NK-92 treated with Interleukin-12 subunit alpha and Interleukin-12 subunit beta, amount 100 ng/mL, for 24 hours (cell line): ENCODE results near the gene SDC4.

Experiments
- DNase-seq: peaks from one replicate; lab custom pipeline; 2025; lab: John Stamatoyannopoulos, UW

Gene SDC4

GRCh38 chr20:45343532-45344167 lies 4.6 kb downstream of the SDC4 start:
- no peak for DNase-seq

- no peak for DNase-seq
Measured at GRCh38 chr20:45342855-45343531, 5.2 kb downstream of the SDC4 start.

- no peak for DNase-seq
Measured at GRCh38 chr20:45341939-45342854, 6.0 kb downstream of the SDC4 start.

DNA sequence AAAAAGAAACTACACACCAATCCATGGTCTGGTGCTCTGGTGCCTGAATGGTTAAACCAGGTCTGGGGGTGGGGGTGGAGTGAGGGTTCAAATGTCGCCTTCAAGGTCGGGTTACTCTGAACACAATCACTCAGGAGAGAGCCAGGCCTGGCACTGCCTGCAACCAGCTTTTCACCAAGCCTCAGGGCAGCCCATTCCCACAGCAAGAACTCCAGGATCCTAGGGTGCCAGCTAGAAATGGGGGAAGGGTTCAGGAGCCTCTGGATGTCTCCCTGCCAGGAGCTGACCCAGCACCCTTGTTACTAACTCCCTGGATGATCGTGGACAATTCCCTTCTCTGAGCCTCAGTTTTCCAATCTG lies 6.7 kb downstream of the SDC4 start:
- DNase-seq, result no peak

DNA sequence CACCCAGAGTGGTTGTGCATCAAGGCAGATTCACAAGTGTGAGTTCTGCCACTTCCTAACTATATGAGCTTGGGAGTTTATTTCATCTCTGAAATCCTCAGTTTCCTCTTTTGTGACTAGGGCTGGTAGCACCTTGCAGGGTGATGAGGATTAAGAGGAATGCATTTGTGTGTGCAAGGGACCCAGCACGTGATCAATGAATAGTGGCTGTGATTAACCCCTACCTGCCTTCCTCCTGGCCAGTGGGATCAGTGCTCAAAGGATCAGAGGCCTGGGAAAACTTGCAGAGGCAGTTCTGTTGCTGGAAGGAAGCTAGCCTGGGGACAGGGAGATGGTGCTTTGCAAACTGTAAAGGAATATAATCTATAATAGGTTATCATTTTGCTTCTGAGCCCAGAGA lies 7.3 kb downstream of the SDC4 start:
- no peak for DNase-seq

DNA sequence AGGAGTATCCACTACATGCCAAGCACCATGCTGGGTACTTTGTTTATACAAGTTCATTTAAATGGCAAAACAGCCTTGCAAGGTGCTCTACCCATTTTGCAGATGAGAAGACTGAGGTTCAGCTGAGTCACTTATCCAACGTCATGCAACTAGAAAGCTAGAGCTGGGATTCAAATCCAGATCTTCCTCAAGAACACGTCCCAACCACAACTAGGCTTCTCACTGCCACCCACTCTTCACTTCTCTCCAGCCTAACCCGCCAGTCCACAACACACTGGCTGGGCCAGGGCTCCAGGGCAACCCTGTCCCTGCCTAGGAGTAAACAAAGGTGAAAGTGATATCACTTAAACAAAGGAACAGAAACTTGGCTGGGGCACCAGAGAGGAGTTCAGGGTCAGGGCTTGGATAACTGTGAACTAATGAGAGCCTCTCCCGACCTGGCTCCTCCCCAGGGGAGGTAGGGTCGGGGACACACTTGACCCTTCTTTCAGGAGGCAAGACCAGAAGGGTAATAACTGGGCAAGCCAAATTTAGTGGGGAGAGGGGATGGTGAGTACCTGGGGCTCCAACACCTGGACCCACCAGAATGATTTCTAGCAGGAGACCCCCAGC lies 7.9 kb downstream of the SDC4 start:
- no peak for DNase-seq

- no peak for DNase-seq
Measured at GRCh38 chr20:45339799-45340198, 8.4 kb downstream of the SDC4 start.

GRCh38 chr20:45339084-45339483 lies 9.1 kb downstream of the SDC4 start:
- DNase-seq, result no peak

- DNase-seq, result no peak
Measured at GRCh38 chr20:45338121-45339030, 9.8 kb downstream of the SDC4 start.

- no peak for DNase-seq
Measured at GRCh38 chr20:45337367-45338120, 10.7 kb downstream of the SDC4 start.

- no peak for DNase-seq
Measured at GRCh38 chr20:45336530-45337366, 11.5 kb downstream of the SDC4 start.

DNA sequence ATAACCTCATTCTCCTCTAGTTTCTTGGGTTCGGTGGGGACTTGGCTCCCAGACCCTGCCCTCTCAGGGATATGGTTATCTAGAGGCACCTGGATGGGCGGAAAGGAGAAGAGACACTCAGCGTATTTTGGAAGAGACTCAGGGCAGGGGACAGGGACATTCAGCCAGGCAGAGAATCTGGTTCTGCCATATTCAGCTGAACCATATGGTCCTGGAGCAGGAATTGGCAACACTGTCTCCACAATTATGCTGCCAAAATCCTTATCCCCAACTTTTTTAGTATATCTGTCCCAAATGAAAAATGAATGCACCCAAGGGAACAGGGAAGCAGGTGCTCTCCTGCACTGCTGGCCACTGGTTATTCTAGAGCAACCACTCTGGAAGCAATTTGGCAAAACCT lies 17.7 kb downstream of the SDC4 start:
- no peak for DNase-seq

DNA sequence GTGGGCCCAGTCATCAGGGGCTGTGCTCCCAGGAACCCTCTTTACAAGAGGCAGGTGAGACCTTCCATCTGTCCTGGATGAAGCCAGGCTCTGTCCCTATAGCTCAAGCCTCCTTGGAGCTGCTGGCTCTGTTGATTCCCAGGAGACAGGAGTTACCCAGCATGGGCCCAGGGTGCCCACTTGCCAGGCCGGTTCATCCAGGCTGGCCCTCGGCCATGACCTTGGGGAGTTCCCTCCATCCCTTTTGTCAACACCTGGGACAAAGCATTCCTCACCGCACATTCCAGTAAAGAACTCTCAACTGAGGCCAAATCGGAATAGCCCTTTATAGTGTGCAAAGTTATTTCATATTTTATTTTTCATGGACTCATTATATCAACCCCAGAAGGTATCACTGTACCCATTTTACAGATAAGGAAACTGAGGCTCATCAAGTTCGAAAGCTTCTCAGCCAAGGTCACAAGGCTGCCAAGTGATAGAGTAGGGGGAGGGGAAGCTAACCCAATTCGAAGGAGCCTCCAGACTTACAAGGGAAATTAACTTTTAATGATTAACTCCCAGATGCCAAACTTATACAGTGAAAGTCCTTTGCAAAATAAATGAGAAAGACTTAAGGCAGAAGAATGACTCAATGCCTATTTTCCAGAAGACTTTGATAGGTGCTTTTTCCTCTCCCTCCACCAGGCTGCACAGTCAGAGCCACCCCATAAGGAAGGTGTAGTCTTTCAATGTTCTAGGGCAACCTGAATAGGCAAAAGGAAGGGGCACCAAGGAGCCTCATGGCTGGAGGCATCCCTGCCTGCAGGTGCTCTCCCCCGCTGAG lies 18.5 kb downstream of the SDC4 start:
- no peak for DNase-seq

DNA sequence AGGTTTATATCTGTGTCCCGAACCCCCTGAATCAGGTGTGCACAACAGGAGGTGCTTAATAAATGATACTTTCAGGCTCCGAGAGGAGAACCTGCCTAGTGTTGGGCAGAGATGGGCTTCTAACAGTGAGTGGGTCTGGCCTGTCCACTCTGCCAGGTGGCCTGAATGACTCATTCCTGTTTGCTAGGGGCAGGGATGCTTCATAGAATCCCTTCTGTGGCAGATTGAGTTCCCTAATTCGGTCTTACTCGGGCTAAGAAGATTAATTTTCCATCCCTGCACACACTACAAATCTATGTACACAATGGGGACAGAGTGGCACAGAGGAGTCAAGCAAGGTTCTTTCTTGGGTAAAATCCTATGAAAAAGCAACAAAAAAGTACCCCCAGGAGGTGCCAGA lies 19.8 kb downstream of the SDC4 start:
- no peak for DNase-seq

- no peak for DNase-seq
Measured at GRCh38 chr20:45325371-45325770, 22.9 kb downstream of the SDC4 start.

- no peak for DNase-seq
Measured at GRCh38 chr20:45323731-45324130, 24.5 kb downstream of the SDC4 start.

DNA sequence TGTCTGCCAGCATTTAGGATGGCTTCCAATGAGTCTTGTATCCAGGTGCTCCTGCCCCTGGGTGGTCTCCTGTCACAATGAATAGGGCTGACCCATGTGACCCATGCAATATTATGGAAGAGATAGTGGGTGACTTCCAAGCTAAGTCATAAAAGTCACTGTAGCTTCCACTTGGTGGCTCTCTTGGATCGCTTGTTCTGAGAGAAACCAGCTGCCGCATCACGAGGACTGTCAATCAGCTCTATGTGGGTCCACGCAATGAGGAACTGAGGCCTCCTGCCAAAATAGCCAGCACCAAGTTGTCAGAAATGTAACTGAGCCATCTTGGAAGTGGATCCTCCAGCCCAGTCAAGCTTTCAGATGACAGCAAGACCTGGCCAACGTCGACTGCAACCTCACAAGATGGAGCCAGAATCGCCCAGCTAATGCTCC lies 25.3 kb downstream of the SDC4 start:
- no peak for DNase-seq

DNA sequence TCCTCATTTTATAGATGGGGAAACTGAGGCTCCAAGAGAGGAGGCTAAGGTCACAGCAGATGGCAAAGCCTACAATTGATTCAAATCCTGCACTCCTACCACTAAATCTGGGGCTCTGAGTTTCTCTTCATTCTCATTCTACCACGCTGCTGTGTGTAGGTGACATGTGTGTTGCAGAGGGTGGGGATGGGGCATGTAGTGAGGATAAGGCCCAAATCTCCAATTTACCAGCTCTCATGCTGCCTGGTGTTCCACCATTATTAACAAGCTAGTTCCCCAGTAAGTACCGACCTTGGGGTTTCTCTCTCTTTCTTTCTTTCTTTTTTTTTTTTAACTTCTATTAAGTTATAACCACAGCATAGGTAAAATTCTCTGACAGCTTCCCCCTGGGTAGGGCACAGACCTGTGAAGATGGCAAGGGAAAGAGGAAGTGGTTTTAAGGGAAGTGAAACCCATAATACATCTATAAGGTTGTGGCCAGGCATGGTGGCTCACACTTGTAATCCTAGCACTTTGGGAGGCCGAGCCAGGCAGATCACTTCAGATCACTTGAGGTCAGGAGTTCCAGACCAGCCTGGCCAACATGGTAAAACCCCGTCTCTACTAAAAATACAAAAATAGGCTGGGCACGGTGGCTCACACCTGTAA lies 27.2 kb downstream of the SDC4 start:
- no peak for DNase-seq
